ENCODE results near the gene CABP7. TPM values are rescaled to one million over a fixed set of nuclear protein-coding genes. Genes with fewer than 3 reads are reported as not detected.

CABP7 gene
- total RNA-seq, 1 experiment from 2014 or later, result 2.1 TPM

DNA sequence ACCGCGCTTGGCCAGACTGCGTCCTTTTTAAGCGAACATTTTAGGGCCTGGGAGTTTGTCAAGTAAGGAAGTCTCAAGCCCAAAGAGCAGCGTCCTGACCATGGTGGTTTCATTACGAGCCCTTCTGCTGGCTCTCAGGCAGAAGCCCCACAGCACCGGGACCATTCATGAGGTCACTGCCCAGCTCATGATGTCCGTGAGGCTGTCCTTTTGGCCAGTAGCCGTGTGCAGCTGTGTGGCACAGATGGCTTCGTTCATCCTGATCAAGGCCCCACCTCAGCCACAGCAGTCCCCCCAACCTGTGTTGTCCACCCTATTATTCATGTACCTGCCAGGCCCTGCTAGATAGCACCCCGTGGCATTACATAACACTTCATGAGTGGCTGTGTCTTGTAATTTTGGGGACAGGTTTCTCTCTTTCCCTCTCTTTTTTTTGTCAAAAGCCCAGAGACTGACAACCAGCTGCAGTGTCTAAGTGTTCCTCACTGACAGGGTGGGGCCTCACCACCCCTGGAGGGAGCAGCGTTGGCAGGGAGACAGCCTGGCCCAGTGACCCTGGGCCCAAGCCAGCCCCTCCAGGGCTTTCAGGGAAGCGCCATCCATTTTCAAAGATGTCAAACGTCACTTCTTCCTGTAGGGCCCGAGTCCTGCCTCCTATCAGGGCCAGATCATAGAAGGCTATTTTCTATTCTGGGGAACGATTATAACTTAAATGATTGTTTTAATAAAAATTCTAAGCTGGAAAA is 21.8 kb upstream of the CABP7 start:
- Histone ChIP-seq H3K27me3 (ENCODE audit: control insufficient read depth, insufficient read depth, low read length) (no peaks in the 10 kb centered on the region), H3K4me1 (ENCODE audit: control insufficient read depth, insufficient read depth, low read length) (peaks cover 35% of the 10 kb centered on the region), H3K4me3 (ENCODE audit: low read depth in 2 of 2, low read length in 2 of 2) (no peak overlapping the region), H3K36me3 (ENCODE audit: control insufficient read depth, insufficient read depth, low read length) (no peaks in the 10 kb centered on the region), H3K27ac (ENCODE audit: low read length) (no peak overlapping the region), H3K9me3 (ENCODE audit: control insufficient read depth, insufficient read depth, low read depth, low read length) (no peaks in the 10 kb centered on the region)
- no peak for DNase-seq (ENCODE audit: low read depth, low spot score)
- TF ChIP-seq SIN3A (IDR thresholded peaks at IDR 0.05; ENCODE audit: borderline replicate concordance, insufficient read depth, low read depth, low read length), result no peak
- TF ChIP-seq, protein P1, sequence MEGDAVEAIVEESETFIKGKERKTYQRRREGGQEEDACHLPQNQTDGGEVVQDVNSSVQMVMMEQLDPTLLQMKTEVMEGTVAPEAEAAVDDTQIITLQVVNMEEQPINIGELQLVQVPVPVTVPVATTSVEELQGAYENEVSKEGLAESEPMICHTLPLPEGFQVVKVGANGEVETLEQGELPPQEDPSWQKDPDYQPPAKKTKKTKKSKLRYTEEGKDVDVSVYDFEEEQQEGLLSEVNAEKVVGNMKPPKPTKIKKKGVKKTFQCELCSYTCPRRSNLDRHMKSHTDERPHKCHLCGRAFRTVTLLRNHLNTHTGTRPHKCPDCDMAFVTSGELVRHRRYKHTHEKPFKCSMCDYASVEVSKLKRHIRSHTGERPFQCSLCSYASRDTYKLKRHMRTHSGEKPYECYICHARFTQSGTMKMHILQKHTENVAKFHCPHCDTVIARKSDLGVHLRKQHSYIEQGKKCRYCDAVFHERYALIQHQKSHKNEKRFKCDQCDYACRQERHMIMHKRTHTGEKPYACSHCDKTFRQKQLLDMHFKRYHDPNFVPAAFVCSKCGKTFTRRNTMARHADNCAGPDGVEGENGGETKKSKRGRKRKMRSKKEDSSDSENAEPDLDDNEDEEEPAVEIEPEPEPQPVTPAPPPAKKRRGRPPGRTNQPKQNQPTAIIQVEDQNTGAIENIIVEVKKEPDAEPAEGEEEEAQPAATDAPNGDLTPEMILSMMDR (IDR thresholded peaks at IDR 0.05), result no peak
- TF ChIP-seq, protein P2, sequence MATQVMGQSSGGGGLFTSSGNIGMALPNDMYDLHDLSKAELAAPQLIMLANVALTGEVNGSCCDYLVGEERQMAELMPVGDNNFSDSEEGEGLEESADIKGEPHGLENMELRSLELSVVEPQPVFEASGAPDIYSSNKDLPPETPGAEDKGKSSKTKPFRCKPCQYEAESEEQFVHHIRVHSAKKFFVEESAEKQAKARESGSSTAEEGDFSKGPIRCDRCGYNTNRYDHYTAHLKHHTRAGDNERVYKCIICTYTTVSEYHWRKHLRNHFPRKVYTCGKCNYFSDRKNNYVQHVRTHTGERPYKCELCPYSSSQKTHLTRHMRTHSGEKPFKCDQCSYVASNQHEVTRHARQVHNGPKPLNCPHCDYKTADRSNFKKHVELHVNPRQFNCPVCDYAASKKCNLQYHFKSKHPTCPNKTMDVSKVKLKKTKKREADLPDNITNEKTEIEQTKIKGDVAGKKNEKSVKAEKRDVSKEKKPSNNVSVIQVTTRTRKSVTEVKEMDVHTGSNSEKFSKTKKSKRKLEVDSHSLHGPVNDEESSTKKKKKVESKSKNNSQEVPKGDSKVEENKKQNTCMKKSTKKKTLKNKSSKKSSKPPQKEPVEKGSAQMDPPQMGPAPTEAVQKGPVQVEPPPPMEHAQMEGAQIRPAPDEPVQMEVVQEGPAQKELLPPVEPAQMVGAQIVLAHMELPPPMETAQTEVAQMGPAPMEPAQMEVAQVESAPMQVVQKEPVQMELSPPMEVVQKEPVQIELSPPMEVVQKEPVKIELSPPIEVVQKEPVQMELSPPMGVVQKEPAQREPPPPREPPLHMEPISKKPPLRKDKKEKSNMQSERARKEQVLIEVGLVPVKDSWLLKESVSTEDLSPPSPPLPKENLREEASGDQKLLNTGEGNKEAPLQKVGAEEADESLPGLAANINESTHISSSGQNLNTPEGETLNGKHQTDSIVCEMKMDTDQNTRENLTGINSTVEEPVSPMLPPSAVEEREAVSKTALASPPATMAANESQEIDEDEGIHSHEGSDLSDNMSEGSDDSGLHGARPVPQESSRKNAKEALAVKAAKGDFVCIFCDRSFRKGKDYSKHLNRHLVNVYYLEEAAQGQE (IDR thresholded peaks at IDR 0.05; ENCODE audit: insufficient read depth in 1 of 2, low read depth in 2 of 2, low read length in 1 of 2), result no peak
- TF ChIP-seq POLR2AphosphoS5 (IDR thresholded peaks at IDR 0.05; ENCODE audit: low read depth, low read length), result no peak
- no peak for TF ChIP-seq TCF7L2 (IDR thresholded peaks at IDR 0.05; ENCODE audit: low read depth, low read length)
- no peak for ATAC-seq
- TSS peak; percentile 75 for BruUV-seq (replicated peaks)
- CTCF ChIA-PET, result no interaction called here
- POLR2A ChIA-PET, result no interaction called here
- intact Hi-C loops (cut with micrococcal nuclease; ENCODE audit: unreplicated experiment), result no loop called here
- in situ Hi-C loops (cut with HindIII; ENCODE audit: low pct_unique_long_range_greater_than_20kb, low sequenced_read_pairs), result no loop called here

DNA sequence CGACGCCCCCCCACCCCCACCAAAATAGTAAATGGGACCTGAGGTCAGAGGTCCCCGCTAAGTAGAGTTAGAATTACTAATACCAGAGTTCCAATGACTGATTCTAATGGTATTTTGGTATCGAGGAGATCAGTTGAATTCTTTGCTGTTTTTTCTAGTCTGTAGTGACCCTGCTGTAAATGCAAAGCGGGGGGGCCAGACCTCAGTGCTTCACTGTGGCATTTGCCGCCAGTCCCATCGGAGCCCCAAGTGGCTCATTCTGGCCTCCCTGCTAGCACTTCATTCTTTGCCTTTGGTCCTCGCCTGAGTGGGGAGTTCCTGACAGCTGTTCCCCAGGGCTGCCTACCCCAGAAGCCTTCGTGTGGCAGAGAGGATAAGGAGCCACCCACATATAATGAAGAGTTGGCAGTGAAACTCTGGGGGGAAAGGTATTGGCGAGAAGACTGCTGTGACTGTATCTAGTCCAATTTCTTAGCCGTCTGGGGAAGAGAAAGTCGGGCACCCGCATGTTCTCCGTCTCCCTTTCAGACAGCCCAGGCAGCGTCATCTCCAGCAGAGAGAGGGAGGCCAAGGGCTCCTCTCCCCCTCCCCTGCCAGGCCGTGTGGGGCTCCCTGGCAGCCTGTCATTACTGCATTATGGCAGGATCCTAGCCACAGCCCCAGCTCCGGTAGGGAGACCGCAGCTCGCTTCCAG is 19.4 kb upstream of the CABP7 start:
- Histone ChIP-seq H3K36me3 (ENCODE audit: control insufficient read depth, insufficient read depth, low read length) (no peaks in the 10 kb centered on the region), H3K4me3 (ENCODE audit: low read depth in 2 of 2, low read length in 2 of 2) (no peak overlapping the region), H3K27ac (ENCODE audit: low read length) (peak overlapping the region; percentile 51; the same call in 1 of the 2 replicates), H3K4me1 (ENCODE audit: control insufficient read depth, insufficient read depth, low read length) (peaks cover 53% of the 10 kb centered on the region), H3K9me3 (ENCODE audit: control insufficient read depth, insufficient read depth, low read depth, low read length) (no peaks in the 10 kb centered on the region), H3K27me3 (ENCODE audit: control insufficient read depth, insufficient read depth, low read length) (no peaks in the 10 kb centered on the region)
- intact Hi-C loops (cut with micrococcal nuclease; ENCODE audit: unreplicated experiment) (no loop called here), in situ Hi-C loops (cut with HindIII; ENCODE audit: low pct_unique_long_range_greater_than_20kb, low sequenced_read_pairs) (no loop called here)
- ChIA-PET POLR2A (interaction anchor here (0.7 kb wide), 1 partner anchor 350 kb away, joined by 3 read pairs; no protein-coding TSS in a partner anchor), CTCF (no interaction called here)
- ATAC-seq (peak; percentile 11; the same call in 1 of the 2 replicates), DNase-seq (ENCODE audit: low read depth, low spot score) (no peak)
- no TSS peak for BruUV-seq (replicated peaks)
- TF ChIP-seq TCF7L2 (IDR thresholded peaks at IDR 0.05; ENCODE audit: low read depth, low read length), result no peak
- TF ChIP-seq POLR2AphosphoS5 (IDR thresholded peaks at IDR 0.05; ENCODE audit: low read depth, low read length), result no peak

Measured in Panc1 (cell line).